Peyer's patch (tissue), 4 donors: ENCODE measurements around the gene C4orf51. TPM values are rescaled to one million over a fixed set of nuclear protein-coding genes. Genes with fewer than 3 reads are reported as not detected.

Experiments used
- DNase-seq, 3 donors: peaks; one replicate each; pipeline ENCODE4 v3.0.0-alpha.2; 2017 to 2019
- H3K27ac ChIP-seq, 4 donors: fragments of 200-600 bp; sonication (generic); one replicate each; pipeline ENCODE4 v1.5.1; 2016 to 2019
- H3K27me3 ChIP-seq, 2 donors: fragments of 200-600 bp; sonication (generic); one replicate each; pipeline ENCODE4 v1.5.1; 2019
- H3K36me3 ChIP-seq, 3 donors: fragments of 200-600 bp; sonication (generic); one replicate each; pipeline ENCODE4 v1.5.1; 2016 to 2019
- H3K4me1 ChIP-seq, 4 donors: fragments of 200-600 bp; sonication (generic); one replicate each; pipeline ENCODE4 v1.5.1; 2016 to 2019
- H3K4me3 ChIP-seq, 4 donors: fragments of 200-600 bp; sonication (generic); 1 replicate in 3 of 4; 2 replicates in 1 of 4; pipeline ENCODE4 v1.5.1; 2016 to 2019; ENCODE audit warnings: mild to moderate bottlenecking in 1 of 4
- H3K9me3 ChIP-seq, 4 donors: fragments of 200-600 bp; sonication (generic); one replicate each; pipeline ENCODE4 v1.5.1; 2016 to 2019; ENCODE audit warnings: mild to moderate bottlenecking in 1 of 4
- POLR2A ChIP-seq, 2 donors: fragments of 450-650 bp; IDR thresholded peaks; one replicate each; pipeline ENCODE4 v1.5.1; 2017; ENCODE audit warnings: antibody characterized with exemption in 2 of 2, mild to moderate bottlenecking in 2 of 2, moderate library complexity in 2 of 2
- total RNA-seq, 4 donors: library from RNA; depleted of rRNA; stranded (reverse); fragments of >200 nt; gene quantifications; one replicate each; pipeline ENCODE4 v1.1.0, GENCODE V29; 2016
- TF ChIP-seq, protein P1 (sequence below), 6 experiments: fragments of 450-650 bp in 4 of 6; fragments of 200-600 bp in 2 of 6; sonication (generic) in 1 of 6; IDR thresholded peaks; one replicate each; pipeline ENCODE4 v1.5.1; 2017 to 2019; ENCODE audit warnings: antibody characterized with exemption in 6 of 6, mild to moderate bottlenecking in 3 of 6, moderate library complexity in 1 of 6

Gene C4orf51
- total RNA-seq, 4 donors from 2014 or later = not detected

GRCh38 chr4:145716200-145716599, 36.3 kb downstream of the C4orf51 start:
- H3K27ac ChIP-seq = no peak overlapping the region
- no peaks in the 10 kb centered on the region for H3K27me3 ChIP-seq
- DNase-seq = no peak
- H3K4me3 ChIP-seq = no peak overlapping the region
- H3K9me3 ChIP-seq = no peaks in the 10 kb centered on the region
- H3K4me1 ChIP-seq = no peaks in the 10 kb centered on the region
- TF ChIP-seq POLR2A (IDR thresholded peaks at IDR 0.05) = no peak
- TF ChIP-seq, protein P1, sequence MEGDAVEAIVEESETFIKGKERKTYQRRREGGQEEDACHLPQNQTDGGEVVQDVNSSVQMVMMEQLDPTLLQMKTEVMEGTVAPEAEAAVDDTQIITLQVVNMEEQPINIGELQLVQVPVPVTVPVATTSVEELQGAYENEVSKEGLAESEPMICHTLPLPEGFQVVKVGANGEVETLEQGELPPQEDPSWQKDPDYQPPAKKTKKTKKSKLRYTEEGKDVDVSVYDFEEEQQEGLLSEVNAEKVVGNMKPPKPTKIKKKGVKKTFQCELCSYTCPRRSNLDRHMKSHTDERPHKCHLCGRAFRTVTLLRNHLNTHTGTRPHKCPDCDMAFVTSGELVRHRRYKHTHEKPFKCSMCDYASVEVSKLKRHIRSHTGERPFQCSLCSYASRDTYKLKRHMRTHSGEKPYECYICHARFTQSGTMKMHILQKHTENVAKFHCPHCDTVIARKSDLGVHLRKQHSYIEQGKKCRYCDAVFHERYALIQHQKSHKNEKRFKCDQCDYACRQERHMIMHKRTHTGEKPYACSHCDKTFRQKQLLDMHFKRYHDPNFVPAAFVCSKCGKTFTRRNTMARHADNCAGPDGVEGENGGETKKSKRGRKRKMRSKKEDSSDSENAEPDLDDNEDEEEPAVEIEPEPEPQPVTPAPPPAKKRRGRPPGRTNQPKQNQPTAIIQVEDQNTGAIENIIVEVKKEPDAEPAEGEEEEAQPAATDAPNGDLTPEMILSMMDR (IDR thresholded peaks at IDR 0.05) = no peak
- no peaks in the 10 kb centered on the region for H3K36me3 ChIP-seq

DNA sequence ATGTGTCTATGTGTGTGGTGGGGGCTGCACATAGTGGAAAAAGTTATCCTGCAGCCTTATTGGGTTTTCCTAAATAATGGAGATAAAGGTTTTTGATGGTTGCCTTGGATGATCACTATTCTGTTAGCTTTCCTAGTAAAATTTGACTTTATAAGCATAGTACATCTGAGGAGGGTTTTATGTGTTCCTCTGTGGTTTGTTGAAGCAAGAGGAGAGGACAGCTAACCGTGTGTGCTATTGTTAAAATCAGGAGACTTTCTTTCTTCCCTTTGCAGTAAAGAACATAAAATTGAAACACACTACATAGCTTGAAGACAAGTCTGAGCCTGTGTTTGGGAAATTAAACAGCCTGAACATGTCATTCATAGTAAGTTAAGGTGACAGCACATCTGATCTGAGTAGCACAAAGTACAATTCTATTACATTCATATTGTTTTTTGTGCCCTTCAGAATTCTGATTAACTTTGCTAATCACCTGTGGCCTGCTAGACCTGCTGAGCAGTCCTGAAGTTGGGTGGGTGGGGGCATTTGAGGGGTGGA, 36.8 kb downstream of the C4orf51 start:
- Histone ChIP-seq H3K4me3 (no peak overlapping the region), H3K27me3 (no peaks in the 10 kb centered on the region), H3K4me1 (no peaks in the 10 kb centered on the region), H3K36me3 (no peaks in the 10 kb centered on the region), H3K9me3 (no peaks in the 10 kb centered on the region), H3K27ac (no peak overlapping the region)
- no peak for TF ChIP-seq POLR2A (IDR thresholded peaks at IDR 0.05)
- TF ChIP-seq, protein P1 (IDR thresholded peaks at IDR 0.05) = no peak
- no peak for DNase-seq

DNA sequence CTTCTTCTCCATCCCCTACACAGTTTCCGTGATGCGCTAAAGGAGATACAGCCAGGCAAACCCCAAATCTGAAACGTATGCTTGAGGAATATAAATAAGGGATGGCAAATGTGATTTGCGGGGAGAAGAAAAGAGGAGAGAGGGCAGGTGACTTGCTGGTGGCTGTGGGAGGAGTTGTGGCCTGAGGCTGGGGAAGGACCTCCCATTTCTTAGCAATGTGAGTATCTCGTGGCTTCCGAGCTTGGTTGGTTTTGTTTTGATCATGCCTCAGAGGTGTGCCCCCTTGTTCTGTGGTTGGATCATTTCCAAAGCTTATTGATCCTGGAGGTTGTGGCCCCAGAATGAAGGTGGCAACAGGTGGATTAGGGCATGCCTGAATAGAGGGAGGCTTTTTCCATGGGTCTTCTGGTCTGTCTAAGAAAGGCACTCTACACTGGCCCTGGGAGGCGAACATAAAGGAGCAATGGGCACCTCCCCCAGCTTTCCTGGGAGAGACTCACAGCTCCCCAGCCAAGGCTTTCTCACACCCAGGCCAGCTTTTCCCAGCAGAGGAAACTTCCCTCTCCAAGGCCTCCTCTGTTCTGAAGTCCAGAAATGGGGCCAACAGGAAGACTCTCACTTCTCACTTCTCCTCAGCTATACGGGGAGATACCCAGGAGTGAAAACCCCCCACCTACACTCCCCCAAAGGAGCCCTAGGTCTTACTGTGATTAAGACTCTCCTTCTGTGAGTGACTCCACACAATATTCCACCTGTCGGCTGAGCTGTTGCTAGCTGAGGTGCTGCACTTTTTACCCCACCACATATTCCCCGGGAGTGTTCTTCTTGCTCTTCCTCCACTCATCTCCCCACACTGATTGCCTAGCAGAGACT, 40.0 kb downstream of the C4orf51 start:
- DNase-seq = no peak
- Histone ChIP-seq H3K4me3 (no peak overlapping the region), H3K9me3 (no peaks in the 10 kb centered on the region), H3K27me3 (no peaks in the 10 kb centered on the region), H3K36me3 (no peaks in the 10 kb centered on the region), H3K27ac (no peak overlapping the region), H3K4me1 (no peaks in the 10 kb centered on the region)
- no peak for TF ChIP-seq POLR2A (IDR thresholded peaks at IDR 0.05)
- TF ChIP-seq, protein P1 (IDR thresholded peaks at IDR 0.05) = no peak

- Histone ChIP-seq H3K27me3 (no peaks in the 10 kb centered on the region), H3K9me3 (no peaks in the 10 kb centered on the region), H3K36me3 (no peaks in the 10 kb centered on the region), H3K4me3 (no peak overlapping the region), H3K4me1 (no peaks in the 10 kb centered on the region), H3K27ac (no peak overlapping the region)
- no peak for DNase-seq
- TF ChIP-seq POLR2A (IDR thresholded peaks at IDR 0.05) = no peak
- TF ChIP-seq, protein P1 (IDR thresholded peaks at IDR 0.05) = no peak
Observed at GRCh38 chr4:145720656-145721055, 40.7 kb downstream of the C4orf51 start.

DNA sequence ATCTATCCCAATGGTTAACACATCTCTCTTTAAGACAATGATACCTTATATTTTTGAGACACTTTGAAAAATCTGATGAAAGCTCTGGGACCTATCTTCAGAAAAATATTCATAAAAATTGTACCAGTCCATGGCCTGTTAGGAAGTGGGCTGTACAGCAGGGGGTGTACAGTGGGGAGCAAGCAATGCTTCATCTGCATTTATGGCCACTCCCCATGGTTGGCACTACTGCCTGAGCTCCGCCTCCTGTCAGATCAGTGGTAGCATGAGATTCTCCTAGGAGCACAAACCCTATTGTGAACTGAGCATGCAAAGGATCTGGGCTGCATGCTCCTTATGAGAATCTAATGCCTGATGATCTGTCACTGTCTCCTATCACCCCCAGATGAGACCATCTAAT, 42.6 kb downstream of the C4orf51 start:
- no peaks in the 10 kb centered on the region for H3K9me3 ChIP-seq
- no peaks in the 10 kb centered on the region for H3K27me3 ChIP-seq
- H3K4me1 ChIP-seq = no peaks in the 10 kb centered on the region
- TF ChIP-seq, protein P1 (IDR thresholded peaks at IDR 0.05) = no peak
- no peak for TF ChIP-seq POLR2A (IDR thresholded peaks at IDR 0.05)
- DNase-seq = no peak
- no peak overlapping the region for H3K4me3 ChIP-seq
- H3K36me3 ChIP-seq = no peaks in the 10 kb centered on the region
- H3K27ac ChIP-seq = no peak overlapping the region
